PFSK-1 (cell line): ENCODE results near the gene SPART.

Source experiments
- FOXP2 ChIP-seq: optimal IDR thresholded peaks from 2 replicates; pipeline ENCODE3; 2011; ENCODE audit warnings: borderline replicate concordance, control low read depth, inconsistent platforms; ENCODE audit not compliant: insufficient read depth; ENCODE audit errors: extremely low read length, extremely low read depth
- POLR2AphosphoS5 ChIP-seq: IDR thresholded peaks from 2 replicates; pipeline ENCODE4 v1.6.1; 2012; ENCODE audit warnings: low read depth, mild to moderate bottlenecking, control low read depth, low read length, moderate library complexity
- REST ChIP-seq, 2 experiments: IDR thresholded peaks; 2 replicates each; pipeline versions ENCODE4 v1.6.1 to v1.8.0; 2011 to 2012; ENCODE audit warnings: low read depth in 2 of 2, low read length in 2 of 2, control low read depth in 1 of 2, inconsistent platforms in 1 of 2, mild to moderate bottlenecking in 1 of 2, moderate library complexity in 1 of 2; ENCODE audit not compliant: insufficient read depth in 1 of 2
- SIN3A ChIP-seq: IDR thresholded peaks from 2 replicates; pipeline ENCODE4 v1.6.1; 2012; ENCODE audit warnings: mild to moderate bottlenecking, low read length, moderate library complexity, borderline replicate concordance; ENCODE audit not compliant: insufficient read depth
- TAF1 ChIP-seq: IDR thresholded peaks from 2 replicates; pipeline ENCODE4 v1.6.1; 2012; ENCODE audit warnings: low read length, control low read depth, borderline replicate concordance; ENCODE audit not compliant: insufficient read depth

The SPART gene

GRCh38 chr13:36377826-36378468 is 31.8 kb upstream of the SPART start:
- TF ChIP-seq FOXP2 (no peak), POLR2AphosphoS5 (no peak), SIN3A (no peak), REST (IDR thresholded peaks at IDR 0.05; ENCODE audit: insufficient read depth in 1 of 2, low read depth in 2 of 2, low read length in 2 of 2) (no peak), TAF1 (no peak)

DNA sequence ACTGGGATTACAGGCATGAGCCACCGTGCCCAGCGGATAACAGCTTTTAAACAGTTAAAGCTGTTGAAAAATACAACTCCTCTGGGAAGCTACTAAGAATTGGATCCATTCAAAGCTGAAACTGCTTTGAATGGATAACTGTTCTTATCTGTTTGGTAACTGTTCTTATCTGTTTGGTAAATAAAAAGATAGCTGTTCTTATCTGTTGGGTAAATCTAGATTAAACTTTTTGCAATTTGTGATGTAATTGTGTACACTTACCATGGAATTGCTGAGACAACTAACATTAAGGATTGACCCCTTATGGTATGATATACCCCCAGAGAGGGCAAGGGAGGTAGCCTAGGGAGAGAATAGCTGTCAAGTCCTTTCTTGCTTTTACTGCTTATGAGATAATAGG is 27.9 kb upstream of the SPART start:
- TF ChIP-seq TAF1 (no peak), FOXP2 (no peak)

- no peak for TF ChIP-seq FOXP2
- TF ChIP-seq TAF1 = no peak
- TF ChIP-seq SIN3A = no peak
- no peak for TF ChIP-seq REST (IDR thresholded peaks at IDR 0.05; ENCODE audit: insufficient read depth in 1 of 2, low read depth in 2 of 2, low read length in 2 of 2)
- TF ChIP-seq POLR2AphosphoS5 = no peak
Measured at GRCh38 chr13:36371185-36371584, 25.0 kb upstream of the SPART start.

- TF ChIP-seq POLR2AphosphoS5 (no peak), REST (IDR thresholded peaks at IDR 0.05; ENCODE audit: insufficient read depth in 1 of 2, low read depth in 2 of 2, low read length in 2 of 2) (no peak), FOXP2 (no peak), TAF1 (no peak), SIN3A (no peak)
Measured at GRCh38 chr13:36370108-36370429, 23.9 kb upstream of the SPART start.

- no peak for TF ChIP-seq SIN3A
- no peak for TF ChIP-seq FOXP2
- TF ChIP-seq POLR2AphosphoS5 = no peak
- no peak for TF ChIP-seq TAF1
- TF ChIP-seq REST (IDR thresholded peaks at IDR 0.05; ENCODE audit: insufficient read depth in 1 of 2, low read depth in 2 of 2, low read length in 2 of 2) = no peak
Measured at GRCh38 chr13:36369268-36370107, 23.3 kb upstream of the SPART start.
